ENCODE measurements around the gene RMND5B. TPM values are rescaled to one million over a fixed set of nuclear protein-coding genes. Genes with fewer than 3 reads are reported as not detected.

RMND5B gene
- total and polyA plus RNA-seq, 10 of the 15 experiments (the other 5 are each of a cell fraction or from before 2014, with no cell fraction given), result 1.6 to 50.7 (median 30.9) TPM

DNA sequence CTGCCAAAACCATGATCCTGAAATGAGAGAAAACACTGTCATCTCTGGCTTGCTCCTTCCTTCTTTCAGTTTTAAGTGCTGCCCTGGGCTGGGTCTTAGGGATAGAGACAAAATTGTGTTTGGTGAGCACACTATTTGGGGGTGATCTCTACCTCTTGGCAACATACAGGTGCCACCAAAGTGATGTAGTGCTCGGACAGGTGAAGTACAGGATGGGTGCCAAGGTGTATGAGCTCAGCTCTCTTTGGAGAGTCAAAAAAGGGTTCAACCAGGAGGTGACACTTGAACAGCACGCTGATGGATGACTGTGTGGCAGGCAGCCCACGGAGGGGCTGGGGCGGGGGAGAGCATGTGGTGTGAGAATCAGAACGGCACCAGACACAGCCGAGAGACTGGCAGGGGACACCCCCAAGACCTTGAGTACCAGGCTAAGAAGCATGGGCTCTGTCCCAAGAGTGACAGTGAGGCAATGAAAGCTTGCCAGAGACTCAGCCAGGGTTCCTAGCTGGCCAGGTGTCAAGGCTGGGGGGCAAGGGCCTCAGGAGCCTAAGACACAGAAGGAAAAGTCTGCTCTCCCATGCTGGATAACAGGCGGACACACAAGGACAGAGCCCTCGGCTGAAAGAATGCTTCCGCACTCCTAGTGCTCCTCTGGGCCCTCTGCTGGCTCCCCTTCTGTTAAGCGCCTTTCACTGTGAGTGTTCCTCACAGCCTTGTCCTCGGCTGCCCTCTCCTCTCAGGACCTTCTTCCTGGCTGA, 20.3 kb downstream of the RMND5B start:
- Histone ChIP-seq H3K27me3 (replicated peaks in 1 of 2; ENCODE audit: control insufficient read depth in 2 of 2, insufficient read depth in 2 of 2, low read length in 1 of 2) (no peaks in the 10 kb centered on the region), H2AFZ (ENCODE audit: control insufficient read depth, low read depth, low read length) (no peak overlapping the region), H3K27ac (ENCODE audit: control insufficient read depth, insufficient read depth) (no peak overlapping the region), H3K9ac (ENCODE audit: control insufficient read depth, insufficient read depth, low read length) (no peak overlapping the region), H3K9me3 (replicated peaks; ENCODE audit: control insufficient read depth, insufficient read depth, low read length) (no peaks in the 10 kb centered on the region), H3K4me2 (ENCODE audit: control insufficient read depth, insufficient read depth) (no peak overlapping the region), H3K79me2 (ENCODE audit: control insufficient read depth, insufficient read depth, low read length) (peaks cover 15% of the 10 kb centered on the region), H4K20me1 (ENCODE audit: control insufficient read depth, insufficient read depth) (no peaks in the 10 kb centered on the region), H3K4me3 (no peak overlapping the region), H3K36me3 (ENCODE audit: control insufficient read depth in 2 of 2, insufficient read depth in 2 of 2, low read length in 1 of 2) (peaks cover 28 to 29% of the 10 kb centered on the region in 2 experiments), H3K4me1 (ENCODE audit: control insufficient read depth, insufficient read depth, low read length) (peaks cover 12% of the 10 kb centered on the region)
- in situ Hi-C loops (cut with MboI), result no loop called here
- POLR2A ChIA-PET, result interaction anchor here (0.6 to 1.2 kb wide), 3 partner anchors 13 to 1512 kb away, joined by 3 to 6 read pairs (median 3); no protein-coding TSS in a partner anchor
- intact Hi-C loops (cut with micrococcal nuclease; ENCODE audit: unreplicated experiment), result no loop called here
- no peak for ATAC-seq
- no TSS peak for BruUV-seq (replicated peaks)
- CTCF ChIA-PET, result interaction anchor here (1.1 to 13.8 kb wide), 2 partner anchors 30 to 75 kb away, joined by 4 to 183 read pairs; no protein-coding TSS in a partner anchor
- RAD21 ChIA-PET (ENCODE audit: unreplicated experiment), result no interaction called here
- WGBS (ENCODE audit: insufficient coverage, insufficient replicate concordance, low lambda C conversion rate, missing lambda C conversion rate), result 75% methylated on average over 11 of the region's 11 CpGs
- no peak for DNase-seq (ENCODE audit: low read depth, low spot score)
- SMC1A ChIA-PET (ENCODE audit: uncharacterized antibody, unreplicated experiment), result interaction anchor here (1.3 to 2.3 kb wide), 2 partner anchors 28 to 76 kb away, joined by 3 to 14 read pairs; no protein-coding TSS in a partner anchor
- no peak for TF ChIP-seq RB1 (IDR thresholded peaks at IDR 0.05; ENCODE audit: borderline replicate concordance)
- TF ChIP-seq FOXK2 (IDR thresholded peaks at IDR 0.05), result no peak
- TF ChIP-seq E4F1 (IDR thresholded peaks at IDR 0.05; ENCODE audit: borderline replicate concordance, partially characterized antibody), result no peak
- no peak for TF ChIP-seq NR2C1 (IDR thresholded peaks at IDR 0.05)
- 0 out of 2 replicates have a peak, but pooled peaks have one; percentile 18 for TF ChIP-seq MTA3 (IDR thresholded peaks at IDR 0.05; ENCODE audit: borderline replicate concordance, low read length)
- TF ChIP-seq SREBF1 (IDR thresholded peaks at IDR 0.05; ENCODE audit: low read length), result no peak
- no peak for FAIRE-seq

Data from GM12878 (cell line).